IMR-90 (cell line): ENCODE measurements around the gene COL6A3.

Source experiments
- CEBPB ChIP-seq: IDR thresholded peaks from 2 replicates; pipeline ENCODE4 v1.6.1; 2012; ENCODE audit warnings: low read depth, low read length, improper control_type of control experiment
- CHD1 ChIP-seq: IDR thresholded peaks from 2 replicates; pipeline ENCODE4 v1.6.1; 2012; ENCODE audit warnings: low read depth, low read length, improper control_type of control experiment
- POLR2A ChIP-seq: IDR thresholded peaks from 2 replicates; pipeline ENCODE4 v1.6.1; 2012; ENCODE audit warnings: mild to moderate bottlenecking, low read depth, low read length
- RAD21 ChIP-seq: IDR thresholded peaks from 2 replicates; pipeline ENCODE4 v1.6.1; 2012; ENCODE audit warnings: low read length, improper control_type of control experiment
- RCOR1 ChIP-seq: IDR thresholded peaks from 2 replicates; pipeline ENCODE4 v1.6.1; 2012; ENCODE audit warnings: mild to moderate bottlenecking, low read length, improper control_type of control experiment; ENCODE audit not compliant: insufficient replicate concordance
- RFX5 ChIP-seq: IDR thresholded peaks from 2 replicates; pipeline ENCODE4 v1.8.0; 2012; ENCODE audit warnings: low read depth, mild to moderate bottlenecking, low read length, moderate library complexity
- TF ChIP-seq, protein P1 (sequence below): conservative IDR thresholded peaks from 2 replicates; pipeline ENCODE4 v1.5.1; 2012; ENCODE audit warnings: mild to moderate bottlenecking, low read depth, low read length, improper control_type of control experiment

GRCh38 chr2:237296756-237297155, 117.2 kb downstream of the COL6A3 start:
- TF ChIP-seq, protein P1, sequence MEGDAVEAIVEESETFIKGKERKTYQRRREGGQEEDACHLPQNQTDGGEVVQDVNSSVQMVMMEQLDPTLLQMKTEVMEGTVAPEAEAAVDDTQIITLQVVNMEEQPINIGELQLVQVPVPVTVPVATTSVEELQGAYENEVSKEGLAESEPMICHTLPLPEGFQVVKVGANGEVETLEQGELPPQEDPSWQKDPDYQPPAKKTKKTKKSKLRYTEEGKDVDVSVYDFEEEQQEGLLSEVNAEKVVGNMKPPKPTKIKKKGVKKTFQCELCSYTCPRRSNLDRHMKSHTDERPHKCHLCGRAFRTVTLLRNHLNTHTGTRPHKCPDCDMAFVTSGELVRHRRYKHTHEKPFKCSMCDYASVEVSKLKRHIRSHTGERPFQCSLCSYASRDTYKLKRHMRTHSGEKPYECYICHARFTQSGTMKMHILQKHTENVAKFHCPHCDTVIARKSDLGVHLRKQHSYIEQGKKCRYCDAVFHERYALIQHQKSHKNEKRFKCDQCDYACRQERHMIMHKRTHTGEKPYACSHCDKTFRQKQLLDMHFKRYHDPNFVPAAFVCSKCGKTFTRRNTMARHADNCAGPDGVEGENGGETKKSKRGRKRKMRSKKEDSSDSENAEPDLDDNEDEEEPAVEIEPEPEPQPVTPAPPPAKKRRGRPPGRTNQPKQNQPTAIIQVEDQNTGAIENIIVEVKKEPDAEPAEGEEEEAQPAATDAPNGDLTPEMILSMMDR, result no peak
- TF ChIP-seq RFX5, result no peak
- no peak for TF ChIP-seq CEBPB
- no peak for TF ChIP-seq RCOR1
- no peak for TF ChIP-seq POLR2A
- TF ChIP-seq CHD1, result no peak
- no peak for TF ChIP-seq RAD21
